ENCODE measurements around the gene ARHGAP4.

GRCh38 chrX:153934148-153934761 lies 8.2 kb upstream of the ARHGAP4 start:
- TF ChIP-seq CTCF (IDR thresholded peaks at IDR 0.05) = no peak
- TF ChIP-seq POLR2AphosphoS5 (IDR thresholded peaks at IDR 0.05) = no peak
- TF ChIP-seq POLR2A (IDR thresholded peaks at IDR 0.05) = no peak
- TF ChIP-seq EP300 (IDR thresholded peaks at IDR 0.05) = no peak

All from upper lobe of left lung (tissue), 4 donors.